GM13976 (cell line): ENCODE results near the gene UGT1A7.
"Not testable (repeated sequence)": the region's sequence is repeated elsewhere in the genome, so short reads cannot be mapped to it uniquely, and the experiment has no call there.

Experiments
- DNase-seq: peaks from one replicate; pipeline ENCODE4 v3.0.0; 2012; ENCODE audit warnings: low spot score
- in situ Hi-C: fragments of 300-500 bp; cut with MboI; formaldehyde crosslinking; loops from one replicate; pipeline ENCODE4 v1.12.0; 2022; ENCODE audit warnings: low sequenced_read_pairs, mixed read lengths, inconsistent platforms; ENCODE audit not compliant: unreplicated experiment
- TF ChIP-seq, protein P1 (sequence below): IDR thresholded peaks from 2 replicates; pipeline ENCODE4 v1.5.1; 2012; ENCODE audit warnings: borderline replicate concordance, mild to moderate bottlenecking; ENCODE audit not compliant: insufficient read depth; ENCODE audit errors: extremely low read depth, missing control alignments, control extremely low read depth

Gene UGT1A7

DNA sequence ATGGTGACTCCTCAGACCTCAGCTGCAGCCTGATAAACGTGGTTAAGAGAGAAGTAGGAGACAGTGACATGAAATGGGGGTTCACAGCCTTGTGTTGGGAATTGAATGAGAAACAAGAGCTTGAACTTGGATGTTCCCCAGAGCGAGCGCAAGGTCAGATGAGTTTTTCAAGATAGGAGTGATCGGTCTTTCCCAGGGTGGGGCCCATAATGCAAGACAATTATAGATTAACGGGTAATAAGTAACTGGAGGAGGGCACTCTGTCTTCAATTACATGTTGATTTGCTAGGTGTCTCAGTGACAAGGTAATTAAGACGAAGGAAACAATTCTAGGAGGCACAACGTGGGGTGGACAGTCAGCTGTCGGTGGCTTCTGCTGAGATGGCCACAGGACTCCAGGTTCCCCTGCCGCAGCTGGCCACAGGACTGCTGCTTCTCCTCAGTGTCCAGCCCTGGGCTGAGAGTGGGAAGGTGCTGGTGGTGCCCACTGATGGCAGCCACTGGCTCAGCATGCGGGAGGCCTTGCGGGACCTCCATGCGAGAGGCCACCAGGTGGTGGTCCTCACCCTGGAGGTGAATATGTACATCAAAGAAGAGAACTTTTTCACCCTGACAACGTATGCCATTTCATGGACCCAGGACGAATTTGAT is 31.0 kb downstream of the UGT1A7 start, which contains the start of gene UGT1A5:
UGT1A5 (plus strand) TSS at position 297 of the 651 bp plus-strand sequence; CDS start at position 382, 85 bp downstream.
- TF ChIP-seq, protein P1, sequence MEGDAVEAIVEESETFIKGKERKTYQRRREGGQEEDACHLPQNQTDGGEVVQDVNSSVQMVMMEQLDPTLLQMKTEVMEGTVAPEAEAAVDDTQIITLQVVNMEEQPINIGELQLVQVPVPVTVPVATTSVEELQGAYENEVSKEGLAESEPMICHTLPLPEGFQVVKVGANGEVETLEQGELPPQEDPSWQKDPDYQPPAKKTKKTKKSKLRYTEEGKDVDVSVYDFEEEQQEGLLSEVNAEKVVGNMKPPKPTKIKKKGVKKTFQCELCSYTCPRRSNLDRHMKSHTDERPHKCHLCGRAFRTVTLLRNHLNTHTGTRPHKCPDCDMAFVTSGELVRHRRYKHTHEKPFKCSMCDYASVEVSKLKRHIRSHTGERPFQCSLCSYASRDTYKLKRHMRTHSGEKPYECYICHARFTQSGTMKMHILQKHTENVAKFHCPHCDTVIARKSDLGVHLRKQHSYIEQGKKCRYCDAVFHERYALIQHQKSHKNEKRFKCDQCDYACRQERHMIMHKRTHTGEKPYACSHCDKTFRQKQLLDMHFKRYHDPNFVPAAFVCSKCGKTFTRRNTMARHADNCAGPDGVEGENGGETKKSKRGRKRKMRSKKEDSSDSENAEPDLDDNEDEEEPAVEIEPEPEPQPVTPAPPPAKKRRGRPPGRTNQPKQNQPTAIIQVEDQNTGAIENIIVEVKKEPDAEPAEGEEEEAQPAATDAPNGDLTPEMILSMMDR = no peak
- in situ Hi-C loops = loop anchor here (25.0 kb wide), 2 partner anchors 250 to 425 kb away; no protein-coding TSS in a partner anchor
- no peak for DNase-seq

DNA sequence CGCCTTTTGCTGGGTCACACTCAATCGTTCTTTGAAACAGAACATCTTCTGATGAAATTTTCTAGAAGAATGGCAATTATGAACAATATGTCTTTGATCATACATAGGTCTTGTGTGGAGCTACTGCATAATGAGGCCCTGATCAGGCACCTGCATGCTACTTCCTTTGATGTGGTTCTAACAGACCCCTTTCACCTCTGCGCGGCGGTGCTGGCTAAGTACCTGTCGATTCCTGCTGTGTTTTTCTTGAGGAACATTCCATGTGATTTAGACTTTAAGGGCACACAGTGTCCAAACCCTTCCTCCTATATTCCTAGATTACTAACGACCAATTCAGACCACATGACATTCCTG is 31.5 kb downstream of the UGT1A7 start:
- TF ChIP-seq, protein P1 = no peak
- no peak for DNase-seq
- in situ Hi-C loops = loop anchor here (25.0 kb wide), 2 partner anchors 251 to 426 kb away; no protein-coding TSS in a partner anchor

DNA sequence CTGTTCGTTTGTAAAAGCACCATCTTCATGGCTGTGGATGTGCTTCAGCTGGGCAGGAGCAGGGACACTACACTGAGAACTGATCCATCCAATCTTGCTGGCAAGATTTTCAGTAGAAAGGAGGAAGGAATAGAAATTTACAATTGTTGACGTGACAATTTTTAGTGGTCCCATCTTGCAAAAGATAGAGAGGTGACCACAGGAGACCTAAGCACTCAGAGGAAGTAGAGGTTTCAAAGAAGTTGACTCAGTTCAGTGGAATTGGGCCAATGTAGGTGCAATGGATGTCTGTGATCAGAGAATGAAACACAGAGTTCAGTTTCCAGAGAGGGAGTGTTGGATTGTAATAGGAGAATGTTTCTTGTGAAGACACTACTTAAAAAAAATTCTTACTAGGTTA is 32.4 kb downstream of the UGT1A7 start:
- in situ Hi-C loops = loop anchor here (25.0 kb wide), 2 partner anchors 252 to 427 kb away; no protein-coding TSS in a partner anchor
- TF ChIP-seq, protein P1 = no peak
- DNase-seq = no peak

DNA sequence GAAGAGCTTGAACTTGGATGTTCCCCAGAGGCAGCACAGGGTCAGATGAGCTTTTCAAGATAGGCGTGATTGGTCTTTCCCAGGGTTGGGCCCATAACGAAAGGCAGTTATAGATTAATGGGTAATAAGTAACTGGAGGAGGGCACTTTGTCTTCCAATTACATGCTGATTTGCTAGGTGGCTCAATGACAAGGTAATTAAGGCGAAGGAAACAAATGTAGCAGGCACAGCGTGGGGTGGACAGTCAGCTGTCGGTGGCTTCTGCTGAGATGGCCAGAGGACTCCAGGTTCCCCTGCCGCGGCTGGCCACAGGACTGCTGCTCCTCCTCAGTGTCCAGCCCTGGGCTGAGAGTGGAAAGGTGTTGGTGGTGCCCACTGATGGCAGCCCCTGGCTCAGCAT is 36.9 kb downstream of the UGT1A7 start, which contains the start of gene UGT1A4:
UGT1A4 (plus strand) TSS at position 185 of the 400 bp plus-strand sequence; CDS start at position 270, 85 bp downstream.
- TF ChIP-seq, protein P1 = no peak
- DNase-seq = no peak
- in situ Hi-C loops = loop anchor here (25.0 kb wide), 2 partner anchors 256 to 431 kb away; no protein-coding TSS in a partner anchor

DNA sequence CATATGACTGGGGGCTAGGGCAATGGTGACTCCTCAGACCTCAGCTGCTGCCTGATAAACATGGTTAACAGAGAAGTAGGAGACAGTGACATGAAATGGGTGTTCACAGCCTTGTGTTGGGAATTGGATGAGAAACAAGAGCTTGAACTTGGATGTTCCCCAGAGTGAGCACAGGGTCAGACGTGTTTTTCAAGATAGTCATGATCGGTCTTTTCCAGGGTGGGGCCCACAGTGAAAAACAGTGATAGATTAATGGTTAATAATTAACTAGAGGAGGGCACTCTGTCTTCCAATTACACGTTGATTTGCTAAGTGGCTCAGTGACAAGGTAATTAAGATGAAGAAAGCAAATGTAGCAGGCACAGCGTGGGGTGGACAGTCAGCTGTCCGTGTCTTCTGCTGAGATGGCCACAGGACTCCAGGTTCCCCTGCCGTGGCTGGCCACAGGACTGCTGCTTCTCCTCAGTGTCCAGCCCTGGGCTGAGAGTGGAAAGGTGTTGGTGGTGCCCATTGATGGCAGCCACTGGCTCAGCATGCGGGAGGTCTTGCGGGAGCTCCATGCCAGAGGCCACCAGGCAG is 47.1 kb downstream of the UGT1A7 start, which contains the start of gene UGT1A3:
UGT1A3 (plus strand) TSS at position 320 of the 579 bp plus-strand sequence; CDS start at position 405, 85 bp downstream.
- DNase-seq = no peak
- in situ Hi-C loops = no loop called here
- TF ChIP-seq, protein P1 = no peak

DNA sequence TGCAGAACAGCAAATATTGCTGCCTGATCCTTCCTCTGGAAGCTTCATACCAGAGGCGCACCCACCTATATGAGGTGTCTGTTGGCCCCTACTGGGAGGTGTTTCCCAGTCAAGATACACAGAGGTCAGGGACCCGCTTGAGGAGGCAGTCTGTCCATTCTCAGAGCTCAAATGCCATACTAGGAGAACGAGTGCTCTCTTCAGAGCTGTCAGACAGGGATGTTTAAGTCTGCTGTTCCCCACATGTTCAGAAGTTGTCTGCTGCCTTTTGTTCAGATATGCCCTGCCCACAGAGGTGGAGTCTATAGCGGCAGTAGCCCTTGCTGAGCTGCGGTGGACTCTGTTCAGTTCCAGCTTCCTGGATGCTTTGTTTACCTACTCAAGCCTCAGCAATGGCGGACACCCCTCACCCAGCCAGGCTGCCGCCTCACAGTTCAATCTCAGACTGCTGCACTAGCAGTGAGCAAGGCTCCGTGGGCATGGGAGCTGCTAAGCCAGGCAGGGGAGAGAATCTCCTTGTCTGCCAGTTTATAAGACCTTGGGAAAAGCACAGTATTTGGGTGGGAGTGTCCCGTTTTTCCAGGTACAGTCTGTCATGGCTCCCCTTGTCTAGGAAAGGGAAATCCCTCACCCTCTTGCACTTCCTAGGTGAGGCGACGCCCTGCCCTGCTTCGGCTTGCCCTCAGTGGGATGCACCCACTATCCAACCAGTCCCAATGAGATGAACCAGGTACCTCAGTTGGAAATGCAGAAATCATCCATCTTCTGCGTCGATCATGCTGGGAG is 55.4 kb downstream of the UGT1A7 start:
- DNase-seq, in situ Hi-C loops: not testable (repeated sequence)
